ENCODE data around the gene HSD17B4. TPM values are rescaled to one million over a fixed set of nuclear protein-coding genes. Genes with fewer than 3 reads are reported as not detected.
"Not testable (repeated sequence)": the region's sequence is repeated elsewhere in the genome, so short reads cannot be mapped to it uniquely, and the experiment has no call there.

The HSD17B4 gene
- total RNA-seq, 1 donor, result 130 TPM

DNA sequence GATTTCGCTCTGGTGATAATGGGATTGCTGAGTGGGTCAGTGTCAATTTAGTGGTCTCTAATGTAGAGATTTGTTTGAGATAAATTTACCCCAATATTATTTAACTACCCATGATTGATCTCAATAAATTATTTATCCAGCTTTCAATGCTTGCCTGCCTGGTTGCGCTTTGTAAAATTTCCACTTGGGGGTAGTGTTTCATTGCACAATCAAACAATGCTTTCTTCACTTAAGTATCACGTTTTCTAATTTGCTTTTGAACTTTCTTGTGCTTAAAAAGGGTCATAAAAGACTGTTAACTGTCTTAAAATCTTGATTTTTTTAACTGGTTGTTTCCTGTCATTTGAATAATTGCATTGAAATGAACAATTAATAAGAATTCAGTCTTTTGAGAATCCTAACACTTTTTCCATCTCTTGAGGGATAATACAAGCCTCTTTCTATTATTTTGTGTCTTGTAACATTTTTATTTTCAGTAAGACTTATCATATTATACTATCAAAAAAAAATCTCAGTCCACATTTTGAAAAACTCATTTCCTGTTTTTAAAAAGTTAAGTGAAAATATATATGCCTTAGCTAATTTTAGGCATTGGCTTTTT lies 18.7 kb downstream of the HSD17B4 start:
- peaks cover 23% of the 10 kb centered on the region for H3K79me2 ChIP-seq (ENCODE audit: insufficient read depth, low read length)
- H2AFZ ChIP-seq (ENCODE audit: low read length), result no peak overlapping the region
- H3K4me2 ChIP-seq (ENCODE audit: insufficient read depth, low read length), result no peak overlapping the region
- TF ChIP-seq, protein P1, sequence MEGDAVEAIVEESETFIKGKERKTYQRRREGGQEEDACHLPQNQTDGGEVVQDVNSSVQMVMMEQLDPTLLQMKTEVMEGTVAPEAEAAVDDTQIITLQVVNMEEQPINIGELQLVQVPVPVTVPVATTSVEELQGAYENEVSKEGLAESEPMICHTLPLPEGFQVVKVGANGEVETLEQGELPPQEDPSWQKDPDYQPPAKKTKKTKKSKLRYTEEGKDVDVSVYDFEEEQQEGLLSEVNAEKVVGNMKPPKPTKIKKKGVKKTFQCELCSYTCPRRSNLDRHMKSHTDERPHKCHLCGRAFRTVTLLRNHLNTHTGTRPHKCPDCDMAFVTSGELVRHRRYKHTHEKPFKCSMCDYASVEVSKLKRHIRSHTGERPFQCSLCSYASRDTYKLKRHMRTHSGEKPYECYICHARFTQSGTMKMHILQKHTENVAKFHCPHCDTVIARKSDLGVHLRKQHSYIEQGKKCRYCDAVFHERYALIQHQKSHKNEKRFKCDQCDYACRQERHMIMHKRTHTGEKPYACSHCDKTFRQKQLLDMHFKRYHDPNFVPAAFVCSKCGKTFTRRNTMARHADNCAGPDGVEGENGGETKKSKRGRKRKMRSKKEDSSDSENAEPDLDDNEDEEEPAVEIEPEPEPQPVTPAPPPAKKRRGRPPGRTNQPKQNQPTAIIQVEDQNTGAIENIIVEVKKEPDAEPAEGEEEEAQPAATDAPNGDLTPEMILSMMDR (IDR thresholded peaks at IDR 0.05; ENCODE audit: extremely low read depth, low read depth, low read length), result peak; percentile 87
- H3K4me1 ChIP-seq (ENCODE audit: insufficient read depth, low read length), result no peaks in the 10 kb centered on the region
- peaks cover 12% of the 10 kb centered on the region for H3K36me3 ChIP-seq (ENCODE audit: insufficient read depth, low read length)
- H3K4me3 ChIP-seq (ENCODE audit: insufficient read depth, low read length), result no peak overlapping the region
- H3K9me3 ChIP-seq (ENCODE audit: low read depth, low read length), result no peaks in the 10 kb centered on the region
- no peak for DNase-seq (ENCODE audit: insufficient read length, low spot score, missing footprints)
- H4K20me1 ChIP-seq (ENCODE audit: insufficient read depth, low read length), result peaks cover 7% of the 10 kb centered on the region
- H3K27me3 ChIP-seq (ENCODE audit: insufficient read depth, low read length), result no peaks in the 10 kb centered on the region
- H3K27ac ChIP-seq (ENCODE audit: low read depth, low read length), result no peak overlapping the region

DNA sequence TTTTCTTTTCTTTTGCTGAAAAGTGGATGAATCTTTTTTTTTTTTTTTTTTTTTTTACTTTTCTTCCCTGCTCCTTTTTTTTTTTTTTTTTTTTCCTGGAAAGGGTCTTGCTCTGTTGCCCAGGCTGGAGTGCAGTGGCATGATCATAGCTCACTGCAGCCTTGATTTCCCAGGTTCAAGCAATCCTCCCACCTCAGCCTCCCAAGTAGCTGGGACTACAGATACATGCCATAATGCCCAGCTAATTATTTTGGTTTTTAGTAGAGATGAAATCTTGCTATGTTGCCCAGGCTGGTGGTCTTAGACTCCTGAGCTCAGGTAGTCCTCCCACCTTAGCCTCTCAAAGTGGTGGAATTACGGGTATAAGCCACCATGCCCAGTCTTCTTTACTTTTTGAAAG lies 20.9 kb downstream of the HSD17B4 start:
- H3K9me3 ChIP-seq (ENCODE audit: low read depth, low read length), result no peaks in the 10 kb centered on the region
- H3K79me2 ChIP-seq (ENCODE audit: insufficient read depth, low read length), result peaks cover 11% of the 10 kb centered on the region
- peaks cover 7% of the 10 kb centered on the region for H4K20me1 ChIP-seq (ENCODE audit: insufficient read depth, low read length)
- no peak overlapping the region for H3K4me2 ChIP-seq (ENCODE audit: insufficient read depth, low read length)
- no peaks in the 10 kb centered on the region for H3K4me1 ChIP-seq (ENCODE audit: insufficient read depth, low read length)
- H3K27me3 ChIP-seq (ENCODE audit: insufficient read depth, low read length), result no peaks in the 10 kb centered on the region
- H3K4me3 ChIP-seq (ENCODE audit: insufficient read depth, low read length), result no peak overlapping the region
- no peak overlapping the region for H3K27ac ChIP-seq (ENCODE audit: low read depth, low read length)
- DNase-seq (ENCODE audit: insufficient read length, low spot score, missing footprints), result no peak
- H3K36me3 ChIP-seq (ENCODE audit: insufficient read depth, low read length), result peaks cover 25% of the 10 kb centered on the region
- H2AFZ ChIP-seq (ENCODE audit: low read length), result no peak overlapping the region
- TF ChIP-seq, protein P1 (IDR thresholded peaks at IDR 0.05; ENCODE audit: extremely low read depth, low read depth, low read length), result no peak

DNA sequence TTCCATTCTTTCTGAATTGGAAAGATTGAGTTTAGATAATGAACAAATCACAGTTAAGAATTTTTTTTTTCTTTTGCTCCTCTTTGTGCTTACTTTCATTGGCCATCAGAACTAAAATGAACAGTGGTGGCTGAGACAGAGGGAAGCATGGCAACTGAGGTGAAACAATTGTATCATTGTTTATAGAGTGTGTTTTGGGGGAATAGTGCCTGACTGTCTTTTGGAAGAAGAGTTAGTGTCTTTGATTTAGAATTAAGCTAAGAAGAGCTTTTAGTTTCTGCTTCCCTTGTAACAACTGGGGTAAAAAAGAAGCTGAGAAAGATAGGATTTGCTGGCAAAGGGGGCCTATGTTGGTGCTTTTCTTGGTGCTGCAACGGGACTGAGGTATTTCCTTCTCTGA lies 24.0 kb downstream of the HSD17B4 start:
- no peaks in the 10 kb centered on the region for H3K79me2 ChIP-seq (ENCODE audit: insufficient read depth, low read length)
- no peak overlapping the region for H3K27ac ChIP-seq (ENCODE audit: low read depth, low read length)
- no peak for DNase-seq (ENCODE audit: insufficient read length, low spot score, missing footprints)
- H3K27me3 ChIP-seq (ENCODE audit: insufficient read depth, low read length), result no peaks in the 10 kb centered on the region
- no peak overlapping the region for H3K4me3 ChIP-seq (ENCODE audit: insufficient read depth, low read length)
- no peak overlapping the region for H3K4me2 ChIP-seq (ENCODE audit: insufficient read depth, low read length)
- no peaks in the 10 kb centered on the region for H3K9me3 ChIP-seq (ENCODE audit: low read depth, low read length)
- H3K36me3 ChIP-seq (ENCODE audit: insufficient read depth, low read length), result peaks cover 30% of the 10 kb centered on the region
- no peaks in the 10 kb centered on the region for H3K4me1 ChIP-seq (ENCODE audit: insufficient read depth, low read length)
- TF ChIP-seq, protein P1 (IDR thresholded peaks at IDR 0.05; ENCODE audit: extremely low read depth, low read depth, low read length), result no peak
- H2AFZ ChIP-seq (ENCODE audit: low read length), result no peak overlapping the region
- H4K20me1 ChIP-seq (ENCODE audit: insufficient read depth, low read length), result no peaks in the 10 kb centered on the region

DNA sequence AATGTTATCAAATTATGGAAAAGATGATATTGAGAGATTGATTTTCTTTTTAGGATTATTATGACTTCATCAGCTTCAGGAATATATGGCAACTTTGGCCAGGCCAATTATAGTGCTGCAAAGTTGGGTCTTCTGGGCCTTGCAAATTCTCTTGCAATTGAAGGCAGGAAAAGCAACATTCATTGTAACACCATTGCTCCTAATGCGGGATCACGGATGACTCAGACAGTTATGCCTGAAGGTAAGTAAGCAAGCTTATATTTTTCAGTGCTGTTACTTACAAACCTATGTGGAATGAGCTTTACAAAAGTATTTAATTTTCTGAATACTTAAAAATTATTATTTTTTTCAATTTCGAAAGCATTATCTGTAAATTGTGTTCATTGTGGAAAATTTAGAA lies 26.5 kb downstream of the HSD17B4 start:
- H3K4me1 ChIP-seq (ENCODE audit: insufficient read depth, low read length), result no peaks in the 10 kb centered on the region
- no peaks in the 10 kb centered on the region for H4K20me1 ChIP-seq (ENCODE audit: insufficient read depth, low read length)
- H3K79me2 ChIP-seq (ENCODE audit: insufficient read depth, low read length), result no peaks in the 10 kb centered on the region
- H3K4me2 ChIP-seq (ENCODE audit: insufficient read depth, low read length), result no peak overlapping the region
- no peaks in the 10 kb centered on the region for H3K27me3 ChIP-seq (ENCODE audit: insufficient read depth, low read length)
- no peak overlapping the region for H3K27ac ChIP-seq (ENCODE audit: low read depth, low read length)
- H3K36me3 ChIP-seq (ENCODE audit: insufficient read depth, low read length), result peaks cover 30% of the 10 kb centered on the region
- no peak for DNase-seq (ENCODE audit: insufficient read length, low spot score, missing footprints)
- TF ChIP-seq, protein P1 (IDR thresholded peaks at IDR 0.05; ENCODE audit: extremely low read depth, low read depth, low read length), result no peak
- no peaks in the 10 kb centered on the region for H3K9me3 ChIP-seq (ENCODE audit: low read depth, low read length)
- H2AFZ ChIP-seq (ENCODE audit: low read length), result no peak overlapping the region
- no peak overlapping the region for H3K4me3 ChIP-seq (ENCODE audit: insufficient read depth, low read length)

DNA sequence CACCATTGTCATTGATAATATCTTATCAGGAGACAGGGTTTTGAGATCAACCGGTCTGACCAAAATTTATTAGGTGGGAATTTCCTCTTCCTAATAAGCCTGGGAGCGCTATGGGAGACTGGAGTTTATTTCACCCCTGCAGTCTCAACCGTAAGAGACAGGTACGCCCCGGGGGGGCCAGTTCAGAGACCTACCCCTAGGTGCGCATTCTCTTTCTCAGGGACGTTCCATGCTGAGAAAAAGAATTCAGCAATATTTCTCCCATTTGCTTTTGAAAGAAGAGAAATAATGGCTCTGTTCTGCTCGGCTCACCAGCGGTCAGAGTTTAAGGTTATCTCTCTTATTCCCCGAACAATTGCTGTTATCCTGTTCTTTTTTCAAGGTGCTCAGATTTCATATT lies 28.3 kb downstream of the HSD17B4 start:
- H3K27me3 ChIP-seq (ENCODE audit: insufficient read depth, low read length); H3K79me2 ChIP-seq (ENCODE audit: insufficient read depth, low read length); H3K4me3 ChIP-seq (ENCODE audit: insufficient read depth, low read length); H2AFZ ChIP-seq (ENCODE audit: low read length); DNase-seq (ENCODE audit: insufficient read length, low spot score, missing footprints); H4K20me1 ChIP-seq (ENCODE audit: insufficient read depth, low read length); H3K9me3 ChIP-seq (ENCODE audit: low read depth, low read length); H3K4me1 ChIP-seq (ENCODE audit: insufficient read depth, low read length); H3K27ac ChIP-seq (ENCODE audit: low read depth, low read length); H3K4me2 ChIP-seq (ENCODE audit: insufficient read depth, low read length): not testable (repeated sequence)
- H3K36me3 ChIP-seq (ENCODE audit: insufficient read depth, low read length), result peaks cover 22% of the 10 kb centered on the region
